ENCODE results near the gene RFX8.

DNA sequence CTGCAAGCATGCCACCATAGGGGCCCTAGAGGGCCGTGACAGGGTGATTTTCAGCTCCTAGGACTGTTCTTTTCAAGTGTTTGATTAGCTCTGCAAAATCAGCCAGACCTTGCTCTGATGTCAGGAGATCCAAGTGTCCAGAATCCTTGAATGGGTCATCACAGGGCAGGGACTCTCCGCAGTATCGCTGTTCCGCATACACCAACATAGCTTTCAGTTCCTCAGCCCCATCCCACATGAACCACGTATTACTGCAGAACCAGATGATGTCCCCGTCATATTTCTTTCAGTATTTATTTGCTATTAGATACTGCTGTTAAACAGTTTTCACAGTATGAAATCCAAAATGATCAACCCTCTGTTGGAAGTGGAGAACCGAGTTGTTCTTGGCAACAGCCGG is 46.6 kb upstream of the RFX8 start:
- TF ChIP-seq CTCF (conservative IDR thresholded peaks at IDR 0.05; ENCODE audit: low read depth, low read length) (no peak), EZH2 (IDR thresholded peaks at IDR 0.05; ENCODE audit: borderline replicate concordance, low read depth, low read length, poor library complexity, severe bottlenecking) (no peak)

Data from A673 (cell line).